Body of pancreas (tissue), 4 donors: ENCODE data around the gene CAMK4. TPM values are rescaled to one million over a fixed set of nuclear protein-coding genes. Genes with fewer than 3 reads are reported as not detected.

Experiments
- ATAC-seq: fragments of 150-250 bp; one replicate; pipeline ENCODE4 v1.9.1; 2016
- DNase-seq, 4 donors: peaks; one replicate each; pipeline ENCODE4 v3.0.0-alpha.2; 2019
- H3K27ac ChIP-seq, 4 donors: fragments of 200-600 bp; sonication (generic); 1 replicate in 3 of 4; 2 replicates in 1 of 4; pipeline versions ENCODE4 v1.5.1 to v1.6.1; 2016 to 2019; ENCODE audit warnings: mild to moderate bottlenecking in 1 of 4, mixed read lengths in 1 of 4, moderate library complexity in 1 of 4
- H3K27me3 ChIP-seq, 2 donors: fragments of 200-600 bp; sonication (generic); one replicate each; pipeline ENCODE4 v1.6.0; 2016; ENCODE audit warnings: mild to moderate bottlenecking in 1 of 2
- H3K36me3 ChIP-seq, 2 donors: fragments of 200-600 bp; sonication (generic); replicated peaks in 1 of 2; 2 replicates each; pipeline ENCODE4 v1.5.1; 2016; ENCODE audit warnings: low read depth in 2 of 2; ENCODE audit not compliant: insufficient read depth in 1 of 2
- H3K4me1 ChIP-seq: fragments of 200-600 bp; sonication (generic); one replicate; pipeline ENCODE4 v1.6.0; 2016
- H3K4me3 ChIP-seq, 2 donors: fragments of 200-600 bp; sonication (generic); 1 replicate in 1 of 2; 2 replicates in 1 of 2; pipeline ENCODE4 v1.5.1; 2016 to 2019
- H3K9me3 ChIP-seq, 3 donors: fragments of 200-600 bp; sonication (generic); 1 replicate in 2 of 3; 2 replicates in 1 of 3; pipeline ENCODE4 v1.5.1; 2016
- POLR2A ChIP-seq, 3 donors: fragments of 450-650 bp; IDR thresholded peaks; one replicate each; pipeline ENCODE4 v1.6.1; 2016; ENCODE audit warnings: antibody characterized with exemption in 3 of 3, mild to moderate bottlenecking in 2 of 3
- WGBS, 2 donors: methylation state at CpG; one replicate each; pipeline ENCODE4 v1.1.5; 2017; 5-methylcytosine and 5-hydroxymethylcytosine counted together
- intact Hi-C: fragments of 100-400 bp; cut with DNase I; formaldehyde crosslinking; loops from one replicate; pipeline ENCODE4 v1.15.1; 2023
- total RNA-seq, 2 donors: library from RNA; depleted of rRNA; stranded (reverse); fragments of >200 nt; gene quantifications; one replicate each; pipeline ENCODE4 v1.1.0, GENCODE V29; 2016
- TF ChIP-seq, protein P1 (sequence below), 7 experiments: fragments of 450-650 bp in 4 of 7; fragments of 200-600 bp in 3 of 7; sonication (generic) in 3 of 7; IDR thresholded peaks; one replicate each; pipeline ENCODE4 v1.5.1; 2016 to 2019; ENCODE audit warnings: antibody characterized with exemption in 7 of 7

Gene CAMK4
- total RNA-seq, 2 donors from 2014 or later, result 0.78 TPM; not detected in 1

DNA sequence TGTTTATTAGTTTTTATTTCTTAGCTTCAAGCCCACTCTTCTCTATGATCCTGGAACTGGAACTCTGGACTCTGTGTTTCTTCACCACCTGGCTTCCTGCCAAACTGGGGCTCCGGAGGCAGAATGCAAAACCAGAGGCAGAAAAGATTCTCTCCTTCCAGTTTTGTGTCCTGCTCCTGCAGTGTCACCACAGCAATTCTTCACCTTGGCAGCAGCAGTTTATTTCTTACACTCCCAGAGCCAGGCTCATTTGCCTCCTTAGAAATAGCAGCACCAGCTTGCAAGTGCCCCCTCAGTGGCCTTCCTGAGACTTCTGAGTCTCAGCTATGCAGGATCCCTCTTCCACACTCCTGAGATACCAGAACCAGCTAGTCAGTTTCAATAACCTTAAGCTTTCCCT, 26.7 kb upstream of the CAMK4 start:
- H3K9me3 ChIP-seq, result no peaks in the 10 kb centered on the region
- H3K4me1 ChIP-seq, result no peaks in the 10 kb centered on the region
- 3% methylated on average over 1 of the region's 1 CpG for WGBS, 2 donors
- H3K27ac ChIP-seq, result no peak overlapping the region
- TF ChIP-seq POLR2A (IDR thresholded peaks at IDR 0.05), result no peak
- TF ChIP-seq, protein P1, sequence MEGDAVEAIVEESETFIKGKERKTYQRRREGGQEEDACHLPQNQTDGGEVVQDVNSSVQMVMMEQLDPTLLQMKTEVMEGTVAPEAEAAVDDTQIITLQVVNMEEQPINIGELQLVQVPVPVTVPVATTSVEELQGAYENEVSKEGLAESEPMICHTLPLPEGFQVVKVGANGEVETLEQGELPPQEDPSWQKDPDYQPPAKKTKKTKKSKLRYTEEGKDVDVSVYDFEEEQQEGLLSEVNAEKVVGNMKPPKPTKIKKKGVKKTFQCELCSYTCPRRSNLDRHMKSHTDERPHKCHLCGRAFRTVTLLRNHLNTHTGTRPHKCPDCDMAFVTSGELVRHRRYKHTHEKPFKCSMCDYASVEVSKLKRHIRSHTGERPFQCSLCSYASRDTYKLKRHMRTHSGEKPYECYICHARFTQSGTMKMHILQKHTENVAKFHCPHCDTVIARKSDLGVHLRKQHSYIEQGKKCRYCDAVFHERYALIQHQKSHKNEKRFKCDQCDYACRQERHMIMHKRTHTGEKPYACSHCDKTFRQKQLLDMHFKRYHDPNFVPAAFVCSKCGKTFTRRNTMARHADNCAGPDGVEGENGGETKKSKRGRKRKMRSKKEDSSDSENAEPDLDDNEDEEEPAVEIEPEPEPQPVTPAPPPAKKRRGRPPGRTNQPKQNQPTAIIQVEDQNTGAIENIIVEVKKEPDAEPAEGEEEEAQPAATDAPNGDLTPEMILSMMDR (IDR thresholded peaks at IDR 0.05), result no peak
- no peak for ATAC-seq
- no peaks in the 10 kb centered on the region for H3K36me3 ChIP-seq
- DNase-seq, result peak; percentile 6 to 30 (median 14)
- intact Hi-C loops, result no loop called here
- H3K27me3 ChIP-seq, result no peaks in the 10 kb centered on the region
- no peak overlapping the region for H3K4me3 ChIP-seq

DNA sequence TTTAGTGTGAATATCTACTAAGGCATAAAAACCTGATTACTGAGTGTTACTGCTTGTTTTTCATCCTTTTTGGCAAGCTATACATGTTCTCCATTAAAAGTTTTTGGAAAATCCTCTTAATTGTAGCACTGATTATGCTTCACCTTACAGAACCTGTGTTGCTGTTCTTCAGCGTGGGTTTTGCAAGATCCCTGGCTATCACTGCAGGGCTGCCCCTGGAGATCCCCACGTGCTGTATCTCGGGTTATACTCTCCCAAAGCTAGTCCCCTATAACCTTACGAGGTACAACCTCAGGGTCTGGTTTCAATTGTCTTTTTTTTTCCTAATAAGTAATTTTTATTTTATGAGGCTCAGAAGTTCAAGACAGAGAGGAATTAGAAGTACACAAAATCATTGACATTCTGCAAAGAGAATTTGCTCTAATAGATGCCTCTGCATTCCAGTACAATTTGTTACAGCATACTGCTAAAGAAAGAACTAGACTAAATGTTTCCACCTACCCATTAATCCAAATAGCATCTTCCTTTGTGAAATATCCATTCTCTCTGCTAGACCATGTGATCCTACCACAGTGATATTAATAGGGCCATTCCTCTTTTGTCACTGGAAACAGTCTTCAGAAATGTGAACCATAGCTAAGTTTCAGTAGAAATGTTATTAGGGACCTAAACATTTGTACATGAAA, 25.8 kb upstream of the CAMK4 start:
- 64 to 74% methylated on average over 4 of the region's 4 CpGs for WGBS, 2 donors
- TF ChIP-seq, protein P1 (IDR thresholded peaks at IDR 0.05), result no peak
- no peak for TF ChIP-seq POLR2A (IDR thresholded peaks at IDR 0.05)
- Histone ChIP-seq H3K27me3 (no peaks in the 10 kb centered on the region), H3K27ac (no peak overlapping the region), H3K4me3 (no peak overlapping the region), H3K9me3 (no peaks in the 10 kb centered on the region), H3K4me1 (no peaks in the 10 kb centered on the region), H3K36me3 (no peaks in the 10 kb centered on the region)
- ATAC-seq (no peak), DNase-seq (no peak)
- intact Hi-C loops, result no loop called here

DNA sequence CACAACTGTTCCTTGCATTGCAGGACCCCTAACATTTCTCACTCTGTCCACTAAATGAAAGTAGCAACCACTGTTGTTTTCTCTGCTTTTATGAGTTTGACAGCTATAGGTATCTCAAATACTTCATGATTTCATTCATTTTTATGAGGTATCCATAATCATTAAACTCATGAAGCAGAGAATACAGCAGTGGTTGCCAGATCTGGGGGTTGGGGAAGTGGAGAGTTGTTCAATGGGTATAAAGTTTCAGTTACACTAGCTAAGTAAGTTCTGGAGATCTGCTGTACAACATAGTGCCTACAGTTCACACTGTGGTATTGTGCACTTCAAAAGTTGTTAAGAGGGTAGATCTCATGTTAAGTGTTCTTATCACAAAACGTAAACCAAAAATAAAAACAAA, 23.4 kb upstream of the CAMK4 start:
- no peaks in the 10 kb centered on the region for H3K27me3 ChIP-seq
- intact Hi-C loops, result no loop called here
- H3K36me3 ChIP-seq, result no peaks in the 10 kb centered on the region
- DNase-seq (no peak), ATAC-seq (no peak)
- no peak overlapping the region for H3K4me3 ChIP-seq
- H3K27ac ChIP-seq, result no peak overlapping the region
- WGBS, 2 donors, result 59 to 71% methylated on average over 1 of the region's 1 CpG
- TF ChIP-seq POLR2A (IDR thresholded peaks at IDR 0.05), result no peak
- TF ChIP-seq, protein P1 (IDR thresholded peaks at IDR 0.05), result no peak
- no peaks in the 10 kb centered on the region for H3K4me1 ChIP-seq
- no peaks in the 10 kb centered on the region for H3K9me3 ChIP-seq

DNA sequence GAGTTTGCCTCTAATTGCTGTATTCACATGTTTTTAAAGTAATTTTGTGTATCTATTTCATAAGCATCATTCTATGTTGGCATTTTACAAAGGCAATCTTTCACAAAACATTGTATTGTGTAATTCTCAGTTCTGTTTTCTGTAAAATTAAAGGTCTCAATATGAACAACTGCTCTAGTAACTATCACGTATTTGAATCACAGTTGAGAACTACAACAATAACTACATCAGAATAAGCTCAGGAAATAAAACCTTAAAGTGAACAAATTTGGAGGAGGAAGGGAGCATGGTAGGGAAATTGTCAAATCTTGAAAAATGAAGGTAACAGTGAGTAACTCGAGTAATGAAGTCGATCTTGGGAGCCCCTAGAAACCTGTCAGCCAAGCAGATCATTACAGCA, 22.5 kb upstream of the CAMK4 start:
- 33 to 49% methylated on average over 3 of the region's 3 CpGs for WGBS, 2 donors

More for the DNA sequence above, 22.5 kb upstream of the CAMK4 start:
- no peak overlapping the region for H3K4me3 ChIP-seq
- no peaks in the 10 kb centered on the region for H3K4me1 ChIP-seq
- DNase-seq, result no peak
- no peaks in the 10 kb centered on the region for H3K9me3 ChIP-seq
- intact Hi-C loops, result no loop called here
- H3K27ac ChIP-seq, result no peak overlapping the region
- H3K27me3 ChIP-seq, result no peaks in the 10 kb centered on the region
- no peak for ATAC-seq
- no peaks in the 10 kb centered on the region for H3K36me3 ChIP-seq
- TF ChIP-seq, protein P1 (IDR thresholded peaks at IDR 0.05), result no peak
- no peak for TF ChIP-seq POLR2A (IDR thresholded peaks at IDR 0.05)
